Endothelial cell of hepatic sinusoid (primary cell): ENCODE results near the gene BTBD16.

Source experiments
- in situ Hi-C: cut with HindIII; loops from 2 replicates; pipeline ENCODE4 v1.10.0; 2017; ENCODE audit warnings: low sequenced_read_pairs

BTBD16 gene

GRCh38 chr10:122308417-122309141 is 37.5 kb downstream of the BTBD16 start:
- in situ Hi-C loops = no loop called here

- in situ Hi-C loops = no loop called here
These were observed 39.4 kb downstream of the BTBD16 start for GRCh38 chr10:122310311-122311050.

- in situ Hi-C loops = no loop called here
These were observed 39.9 kb downstream of the BTBD16 start for GRCh38 chr10:122311051-122311410.

GRCh38 chr10:122311716-122312115 is 40.6 kb downstream of the BTBD16 start:
- in situ Hi-C loops = no loop called here

- in situ Hi-C loops = no loop called here
These were observed 45.3 kb downstream of the BTBD16 start for GRCh38 chr10:122316224-122316884.

- in situ Hi-C loops = no loop called here
These were observed 50.9 kb downstream of the BTBD16 start for GRCh38 chr10:122321960-122322359.

GRCh38 chr10:122323189-122323588 is 52.1 kb downstream of the BTBD16 start:
- in situ Hi-C loops = no loop called here

GRCh38 chr10:122323941-122324675 is 53.0 kb downstream of the BTBD16 start:
- in situ Hi-C loops = no loop called here

- in situ Hi-C loops = no loop called here
These were observed 54.1 kb downstream of the BTBD16 start for GRCh38 chr10:122325235-122325634.

GRCh38 chr10:122326385-122326784 is 55.3 kb downstream of the BTBD16 start:
- in situ Hi-C loops = no loop called here

- in situ Hi-C loops = no loop called here
These were observed 55.7 kb downstream of the BTBD16 start for GRCh38 chr10:122326806-122327205.

- in situ Hi-C loops = no loop called here
These were observed 56.4 kb downstream of the BTBD16 start for GRCh38 chr10:122327237-122328206.

GRCh38 chr10:122328676-122329075 is 57.6 kb downstream of the BTBD16 start:
- in situ Hi-C loops = no loop called here

GRCh38 chr10:122329416-122329815 is 58.3 kb downstream of the BTBD16 start:
- in situ Hi-C loops = no loop called here

GRCh38 chr10:122331100-122331499 is 60.0 kb downstream of the BTBD16 start:
- in situ Hi-C loops = no loop called here

- in situ Hi-C loops = no loop called here
These were observed 60.7 kb downstream of the BTBD16 start for GRCh38 chr10:122331615-122332446.

GRCh38 chr10:122333037-122333436 is 61.9 kb downstream of the BTBD16 start:
- in situ Hi-C loops = no loop called here

GRCh38 chr10:122336332-122336731 is 65.2 kb downstream of the BTBD16 start:
- in situ Hi-C loops = no loop called here

GRCh38 chr10:122336961-122337360 is 65.9 kb downstream of the BTBD16 start:
- in situ Hi-C loops = no loop called here
